Heart left ventricle (tissue), 13 donors: Measurements from ENCODE around the gene GSKIP.

ENCODE experiments used
- POLR2A ChIP-seq, 2 donors: fragments of 450-650 bp; IDR thresholded peaks; one replicate each; pipeline ENCODE4 v1.6.1; 2017; ENCODE audit warnings: antibody characterized with exemption in 2 of 2, mild to moderate bottlenecking in 2 of 2, moderate library complexity in 2 of 2
- TF ChIP-seq, protein P1 (sequence below), 12 donors: fragments of 200-600 bp; sonication (generic) in 4 of 12; IDR thresholded peaks; one replicate each; pipeline versions ENCODE4 v1.5.0 to v1.8.0; 2018 to 2022; ENCODE audit warnings: antibody characterized with exemption in 12 of 12, mild to moderate bottlenecking in 5 of 12
- donor health status: ischemic (EF 13 %, LVEDD 7.1; RV severe dilation, severe dysfunction).
- donor health status: DM: no; HTN: yes; CAD: no.
- donor health status: DM: no; HTN: no; CAD: no.
- donor health status: ischemic (EF 25% LVEDD 6.9; RV normal size, moderate dysfunction).
- donor health status: ischemic (EF 25% LVEDD 5.7; RV mildly dilated, moderate dysfunction).
- donor health status: ischemic (EF 35%, LVEDD 5.7; RV mildly dilated, moderate dysfunction).
- donor health status: nonischemic (EF 11% LVEDD 7.7; RV severe dilation, severe dysfunction).
- donor health status: DM: yes; HTN: yes; CAD: no.
- donor health status: PGD.
- donor health status: ischemic (EF 29% LVEDD 5.4; RV normal size, mild dysfunction).
- donor health status: nonischemic (EF 23%, LVEDD 6.1; RV moderate dilation, normal function).

GRCh38 chr14:96393071-96393691, 29.9 kb downstream of the GSKIP start:
- TF ChIP-seq, protein P1, sequence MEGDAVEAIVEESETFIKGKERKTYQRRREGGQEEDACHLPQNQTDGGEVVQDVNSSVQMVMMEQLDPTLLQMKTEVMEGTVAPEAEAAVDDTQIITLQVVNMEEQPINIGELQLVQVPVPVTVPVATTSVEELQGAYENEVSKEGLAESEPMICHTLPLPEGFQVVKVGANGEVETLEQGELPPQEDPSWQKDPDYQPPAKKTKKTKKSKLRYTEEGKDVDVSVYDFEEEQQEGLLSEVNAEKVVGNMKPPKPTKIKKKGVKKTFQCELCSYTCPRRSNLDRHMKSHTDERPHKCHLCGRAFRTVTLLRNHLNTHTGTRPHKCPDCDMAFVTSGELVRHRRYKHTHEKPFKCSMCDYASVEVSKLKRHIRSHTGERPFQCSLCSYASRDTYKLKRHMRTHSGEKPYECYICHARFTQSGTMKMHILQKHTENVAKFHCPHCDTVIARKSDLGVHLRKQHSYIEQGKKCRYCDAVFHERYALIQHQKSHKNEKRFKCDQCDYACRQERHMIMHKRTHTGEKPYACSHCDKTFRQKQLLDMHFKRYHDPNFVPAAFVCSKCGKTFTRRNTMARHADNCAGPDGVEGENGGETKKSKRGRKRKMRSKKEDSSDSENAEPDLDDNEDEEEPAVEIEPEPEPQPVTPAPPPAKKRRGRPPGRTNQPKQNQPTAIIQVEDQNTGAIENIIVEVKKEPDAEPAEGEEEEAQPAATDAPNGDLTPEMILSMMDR (IDR thresholded peaks at IDR 0.05): no peak
- TF ChIP-seq POLR2A (IDR thresholded peaks at IDR 0.05): no peak
